Endometrial microvascular endothelial cells (primary cell): ENCODE results near the gene KRT78. TPM values are rescaled to one million over a fixed set of nuclear protein-coding genes. Genes with fewer than 3 reads are reported as not detected.
"Not testable (repeated sequence)": the region's sequence is repeated elsewhere in the genome, so short reads cannot be mapped to it uniquely, and the experiment has no call there.

Experiments
- in situ Hi-C: cut with HindIII; loops from 2 replicates; pipeline ENCODE4 v1.10.0; 2017; ENCODE audit warnings: low sequenced_read_pairs, low pct_unique_long_range_greater_than_20kb; ENCODE audit errors: inconsistent ontology term
- total RNA-seq: library from RNA; depleted of rRNA; stranded (reverse); fragments of >200 nt; gene quantifications from one replicate; pipeline ENCODE4 v1.2.3, GENCODE V29; 2015; ENCODE audit errors: inconsistent ontology term

KRT78 gene
- total RNA-seq, 1 donor from 2014 or later: not detected

DNA sequence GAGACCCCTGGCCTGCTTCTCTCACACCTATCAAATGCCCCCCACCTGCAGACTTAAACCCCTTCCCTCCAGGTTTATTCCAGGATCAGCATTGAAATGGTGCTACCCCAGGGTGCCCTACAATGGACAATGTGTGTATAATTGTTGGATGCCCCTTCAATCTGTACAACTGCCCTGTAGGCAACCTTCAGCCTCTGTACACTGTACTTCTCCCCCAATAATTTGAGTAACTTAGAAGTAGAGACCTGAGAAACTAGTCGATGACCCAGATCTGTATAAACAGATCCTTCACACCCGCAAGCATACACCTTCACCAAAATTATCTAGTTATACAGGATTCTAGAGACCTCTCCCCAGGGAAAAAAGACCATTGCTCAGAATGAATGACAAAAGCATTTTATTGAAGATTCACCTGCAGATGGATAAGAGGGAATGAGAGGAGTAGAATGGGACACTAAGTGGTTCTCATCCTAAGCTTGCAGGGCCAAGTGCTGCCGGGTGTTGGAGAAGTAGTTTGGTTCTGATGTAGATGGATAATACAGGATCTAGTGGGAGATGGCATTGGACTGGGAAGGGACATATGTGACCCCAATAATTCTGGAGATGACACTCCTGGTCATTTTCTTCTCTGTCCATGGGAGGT is 42.5 kb downstream of the KRT78 start:
- in situ Hi-C loops: no loop called here

DNA sequence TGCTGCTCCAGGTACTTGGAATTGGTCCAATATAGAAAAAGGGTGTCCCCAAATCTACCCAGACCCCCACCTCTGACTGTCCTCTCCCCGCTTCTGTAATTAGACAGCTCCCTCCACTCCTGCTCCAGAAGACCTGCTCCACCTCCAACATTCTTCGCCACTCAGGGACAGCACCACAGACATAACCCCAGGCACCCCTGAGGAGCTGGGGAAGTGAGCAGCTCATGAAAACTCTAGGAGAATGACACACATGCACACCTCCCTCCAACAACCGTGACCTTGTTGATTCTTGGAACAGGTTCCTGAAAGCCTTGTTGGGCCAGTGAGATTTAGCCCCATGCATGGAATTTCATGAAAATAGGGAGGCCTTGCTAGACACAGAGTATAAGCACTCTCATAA is 43.1 kb downstream of the KRT78 start:
- in situ Hi-C loops: no loop called here

DNA sequence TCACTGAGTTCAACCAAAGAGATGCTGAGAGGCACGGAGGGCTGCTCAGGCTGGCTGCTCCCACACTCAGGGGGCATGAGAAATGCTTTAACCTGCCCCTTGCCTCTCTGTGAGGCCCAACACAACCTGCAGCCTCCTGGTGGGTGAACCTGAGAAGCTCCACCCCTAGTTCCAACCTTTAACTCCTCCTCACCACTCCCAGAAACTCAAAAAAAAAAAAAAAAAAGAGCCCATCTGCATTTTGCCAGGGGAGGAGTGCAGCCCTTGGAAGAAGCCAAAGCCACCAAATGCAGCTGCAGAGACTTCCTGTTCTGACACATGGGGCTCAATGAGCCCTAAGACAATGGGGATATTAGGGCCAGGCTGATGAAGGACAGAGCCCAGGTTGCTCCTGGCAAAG is 43.8 kb downstream of the KRT78 start:
- in situ Hi-C loops: no loop called here

DNA sequence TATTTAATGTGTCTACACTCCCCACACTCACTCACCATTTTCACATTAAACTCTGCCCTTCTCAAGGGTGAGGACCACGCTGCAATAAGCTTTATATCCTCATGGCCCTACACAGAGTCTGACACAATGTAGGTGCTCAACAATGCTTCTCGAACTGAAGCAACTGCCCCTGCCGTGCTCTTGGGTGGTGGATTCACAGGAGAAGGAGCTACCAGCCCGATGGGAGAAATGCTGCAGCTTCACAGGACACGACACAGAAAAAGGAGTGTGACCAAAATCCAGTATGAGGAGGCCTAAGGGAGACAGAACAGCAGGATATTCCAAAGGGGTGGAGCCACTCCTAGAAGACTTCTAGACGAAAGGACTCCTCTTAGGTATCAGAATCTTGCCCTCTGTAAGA is 46.4 kb downstream of the KRT78 start:
- in situ Hi-C loops: no loop called here

DNA sequence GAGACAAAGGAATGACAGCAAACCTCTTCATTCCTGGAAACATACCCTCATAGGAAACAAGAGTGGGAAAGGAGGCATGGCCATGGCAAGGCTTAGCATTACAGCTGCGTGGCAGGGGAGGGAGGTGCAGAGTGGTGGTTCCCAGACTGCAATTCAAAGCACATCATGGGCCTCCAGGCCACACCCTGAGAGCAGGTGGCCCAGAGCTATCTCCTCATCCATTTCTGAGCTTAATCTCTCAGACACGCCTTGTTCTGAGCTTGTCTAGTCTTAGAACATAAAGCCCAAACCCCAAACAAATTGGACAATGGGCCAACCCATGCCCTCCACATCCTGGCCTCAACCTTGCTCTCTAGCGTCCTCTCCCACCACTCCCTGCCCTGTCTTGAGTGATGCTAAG is 47.0 kb downstream of the KRT78 start:
- in situ Hi-C loops: no loop called here

DNA sequence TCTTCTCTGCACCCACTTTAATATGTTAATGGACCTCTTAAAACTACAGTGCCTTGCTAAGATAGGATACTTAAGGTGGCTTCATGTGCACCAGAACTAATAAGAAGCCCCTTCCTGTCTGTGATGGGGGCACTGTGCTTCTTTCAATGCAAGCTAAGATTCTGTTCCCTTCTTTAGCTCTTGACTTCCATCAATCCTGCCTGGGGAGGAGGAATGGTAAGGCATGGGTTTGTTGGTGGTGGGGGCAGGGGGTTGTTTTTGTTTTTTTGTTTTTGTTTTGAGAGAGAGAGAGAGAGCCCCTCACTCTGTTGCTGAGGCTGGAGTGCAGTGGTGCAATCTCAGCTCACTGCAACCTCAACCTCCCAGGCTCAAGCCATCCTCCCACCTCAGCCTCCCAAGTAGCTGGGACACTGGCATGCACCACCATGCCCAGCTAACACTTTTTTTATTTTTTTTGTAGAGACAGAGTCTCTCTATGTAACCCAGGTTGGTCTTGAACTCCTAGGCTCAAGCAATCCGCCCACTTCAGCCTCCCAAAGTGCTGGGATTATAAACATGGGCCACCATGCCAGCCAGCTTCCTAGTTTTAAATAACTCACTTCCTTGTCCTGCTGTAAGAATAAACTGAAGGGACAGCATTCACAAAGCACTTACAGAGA is 48.4 kb downstream of the KRT78 start:
- in situ Hi-C loops: no loop called here

DNA sequence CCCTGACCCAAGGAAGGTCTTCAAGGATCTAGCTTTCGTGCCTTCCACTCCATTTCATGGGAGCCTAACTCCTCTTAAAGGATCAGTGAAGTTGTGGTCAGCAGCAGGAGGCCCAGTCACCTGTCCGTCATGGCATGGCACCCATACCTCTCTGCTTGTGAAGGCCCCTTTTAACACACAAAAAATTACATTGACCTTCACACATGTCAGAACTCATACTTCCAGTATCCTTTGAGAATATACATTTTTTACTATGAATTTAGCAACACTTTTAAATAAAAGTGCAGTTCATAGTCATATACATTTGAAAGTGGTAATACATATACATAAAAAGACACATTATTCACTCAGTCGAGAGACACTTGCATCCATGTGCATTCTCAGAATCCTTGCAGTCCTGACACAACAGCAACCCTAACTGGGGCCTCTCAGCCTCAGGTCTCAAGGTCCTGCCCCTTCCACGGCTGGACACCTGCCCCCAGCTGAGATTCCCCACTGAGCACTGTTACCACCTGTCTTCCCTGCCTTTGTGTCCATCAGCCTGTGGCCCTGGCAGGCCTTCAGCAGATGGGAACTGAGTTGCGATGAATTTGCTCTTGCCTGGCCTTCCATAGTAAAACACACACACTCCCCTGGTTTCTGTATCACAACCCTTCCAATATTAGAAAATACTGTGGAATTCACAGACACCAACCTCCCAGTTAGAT is 49.1 kb downstream of the KRT78 start:
- in situ Hi-C loops: no loop called here

DNA sequence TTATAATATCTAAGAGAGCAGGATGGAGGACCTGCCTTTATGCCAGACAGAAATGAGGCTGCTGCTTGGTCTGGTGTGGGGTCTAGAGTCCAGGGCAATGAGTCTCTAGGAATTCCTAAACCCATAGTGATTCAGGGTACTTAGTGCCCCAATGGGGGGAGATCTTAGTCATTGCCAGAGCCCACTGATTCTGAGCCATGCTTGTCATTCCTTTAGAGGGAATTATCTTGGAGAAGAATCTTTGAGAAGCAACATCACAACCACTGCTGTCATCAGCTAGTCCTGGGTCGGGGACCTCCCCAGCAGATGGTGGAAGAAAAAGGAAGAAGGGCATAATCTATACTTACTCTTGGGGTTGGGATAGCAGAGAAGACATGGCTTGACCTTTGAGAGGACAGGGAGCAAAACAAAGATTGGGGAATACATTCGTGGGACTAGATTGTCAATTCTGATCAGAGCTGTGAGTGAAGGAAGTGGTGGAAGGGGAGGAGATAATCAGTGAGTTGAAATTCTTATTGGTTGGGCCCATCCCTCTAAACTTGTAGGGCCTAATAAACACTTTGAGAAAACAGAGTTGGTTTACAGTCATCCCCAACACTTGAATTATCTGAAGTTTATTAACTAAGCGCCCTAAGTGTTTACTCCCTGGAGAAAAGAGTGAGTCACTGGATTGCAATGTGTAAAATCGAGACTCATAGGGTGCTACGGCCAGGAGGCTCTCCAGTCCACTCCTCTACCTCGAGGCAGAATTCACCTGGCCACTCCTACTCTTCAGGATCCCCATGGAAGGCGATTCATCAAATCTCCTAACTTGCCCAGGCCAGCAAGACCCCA is 49.9 kb downstream of the KRT78 start:
- in situ Hi-C loops: no loop called here

DNA sequence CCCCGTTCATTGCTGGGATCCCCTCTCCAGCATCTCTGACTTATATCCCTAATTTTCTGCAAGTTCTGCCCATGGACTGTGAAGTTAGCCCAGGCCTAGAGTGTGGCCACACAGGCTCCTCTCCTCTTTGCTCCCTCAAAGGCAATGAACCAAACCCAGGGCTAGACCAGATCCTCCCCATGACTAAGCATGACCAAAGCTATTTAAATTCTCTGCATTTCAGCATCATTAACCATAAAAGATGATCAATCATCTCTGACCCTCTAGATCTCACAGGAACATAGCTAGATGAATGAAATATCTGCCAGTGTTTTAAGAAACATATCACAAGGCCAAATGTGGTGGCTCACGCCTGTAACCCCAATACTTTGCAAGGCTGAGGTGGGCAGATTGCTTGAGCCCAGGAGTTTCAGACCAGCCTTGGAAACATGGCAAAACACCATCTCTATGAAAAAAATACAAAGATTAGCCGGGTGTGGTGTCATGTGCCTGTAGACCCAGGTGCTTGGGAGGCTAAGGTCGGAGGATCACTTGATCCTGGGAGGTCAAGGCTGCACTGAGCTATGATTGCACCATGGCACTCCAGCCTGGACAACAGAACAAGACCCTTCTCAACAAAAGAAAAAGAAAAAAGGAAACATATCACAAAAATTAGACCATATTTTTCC is 50.7 kb downstream of the KRT78 start:
- in situ Hi-C loops: no loop called here

DNA sequence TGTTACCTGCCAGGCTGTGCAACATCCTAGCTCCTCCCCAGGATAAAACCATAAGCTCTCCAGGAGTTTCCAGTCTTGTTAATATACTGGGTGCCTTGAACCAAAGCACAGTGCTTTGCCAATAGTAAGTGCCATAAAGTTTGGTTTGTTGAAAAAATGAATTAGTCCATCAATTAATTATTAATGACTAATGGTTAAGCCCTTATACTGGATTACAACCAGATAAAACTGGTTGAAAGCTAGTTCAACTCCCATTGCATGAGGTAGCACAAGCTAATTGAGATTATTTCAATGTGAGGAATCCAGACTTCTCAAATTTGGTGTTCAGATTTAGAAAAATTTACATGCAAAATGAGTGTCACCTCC is 51.3 kb downstream of the KRT78 start:
- in situ Hi-C loops: no loop called here

DNA sequence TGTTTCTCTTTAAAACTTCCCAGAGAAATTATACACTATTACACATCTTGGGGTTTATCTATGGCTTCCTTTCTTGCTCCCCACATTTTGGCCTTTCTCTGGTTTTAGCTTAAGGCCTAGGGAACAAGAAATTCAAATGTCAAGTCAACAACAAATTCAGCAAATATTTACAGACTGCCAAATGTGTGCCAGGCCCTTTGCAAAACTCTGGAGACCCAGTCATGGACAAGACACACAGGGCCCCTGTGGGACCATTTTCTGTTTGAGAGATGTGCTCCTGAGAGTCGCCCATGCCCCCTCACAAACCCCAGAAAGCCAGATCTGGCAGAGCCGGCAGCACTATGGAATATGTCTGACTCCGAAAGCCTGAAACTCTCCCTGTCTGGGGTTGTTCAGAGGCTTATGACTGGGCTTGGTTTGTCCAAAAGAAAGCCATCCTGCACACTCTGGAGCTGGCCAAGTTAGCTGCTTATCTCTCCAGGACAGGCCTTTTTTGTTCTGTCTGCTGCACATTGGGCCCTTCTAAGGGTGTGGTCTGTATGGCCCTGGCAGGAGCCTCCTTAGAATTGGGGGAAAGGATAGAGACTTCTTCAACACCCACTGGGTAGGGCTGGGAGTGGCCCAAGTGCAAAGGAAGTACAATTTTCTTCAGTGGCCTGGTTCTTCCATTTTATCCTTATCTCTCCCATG is 51.8 kb downstream of the KRT78 start:
- in situ Hi-C loops: no loop called here

DNA sequence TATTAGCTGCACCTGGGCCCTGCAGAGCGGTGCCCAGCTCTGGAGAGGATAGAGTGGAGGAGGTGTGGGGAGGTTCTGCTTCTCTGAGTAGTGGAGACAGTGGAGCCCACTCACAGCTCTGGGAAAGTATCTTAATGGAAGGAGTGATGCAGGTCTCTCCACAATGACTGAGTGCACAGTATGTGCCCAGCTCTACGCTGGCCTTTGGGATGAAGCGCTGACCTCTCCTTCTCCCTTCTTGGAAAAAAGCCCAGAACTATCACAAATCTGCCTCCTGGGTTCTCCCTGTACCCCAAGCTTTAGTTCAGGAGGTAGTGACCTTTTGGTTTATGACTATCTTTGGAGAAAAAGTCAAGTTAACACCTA is 52.4 kb downstream of the KRT78 start:
- in situ Hi-C loops: no loop called here

DNA sequence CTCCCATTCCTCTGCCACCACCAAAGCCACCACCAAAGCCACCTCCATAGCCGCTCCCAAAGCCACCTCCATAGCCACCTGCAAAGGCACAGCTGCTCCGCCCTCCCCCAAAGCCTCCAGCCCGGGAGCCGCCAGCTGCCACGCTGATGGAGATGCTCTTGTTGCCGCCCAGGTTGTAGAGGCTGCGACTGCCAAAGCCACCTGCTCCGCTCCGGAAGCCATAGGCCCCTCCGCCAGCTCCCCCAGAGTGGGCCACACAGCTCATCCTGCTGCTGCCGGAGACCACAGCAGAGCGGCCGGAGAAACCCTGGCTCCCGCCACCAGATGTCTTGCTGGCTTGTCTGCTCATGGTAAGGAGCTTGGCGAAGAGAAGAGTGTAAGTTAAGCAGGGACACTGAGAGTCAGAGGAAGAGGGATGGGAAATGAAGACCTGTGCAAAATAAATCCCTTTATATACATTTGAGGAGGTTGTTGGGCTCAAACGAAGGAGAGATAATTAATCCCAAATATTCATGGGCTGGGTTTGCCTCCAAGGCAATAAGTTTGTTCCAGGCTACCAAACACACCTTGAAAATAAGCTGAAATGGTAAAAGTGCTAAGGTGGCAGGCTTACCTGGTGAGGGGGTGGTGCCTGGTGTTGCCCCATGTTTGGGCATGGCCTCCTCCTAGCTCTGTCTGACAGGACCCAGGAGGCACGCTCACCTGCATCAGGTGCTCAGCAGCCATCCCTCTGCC is 52.9 kb downstream of the KRT78 start, which contains the start of gene KRT3:
KRT3 (minus strand) TSS at position 424 of the 735 bp plus-strand sequence; CDS start at position 349, 75 bp downstream.
- in situ Hi-C loops: no loop called here

DNA sequence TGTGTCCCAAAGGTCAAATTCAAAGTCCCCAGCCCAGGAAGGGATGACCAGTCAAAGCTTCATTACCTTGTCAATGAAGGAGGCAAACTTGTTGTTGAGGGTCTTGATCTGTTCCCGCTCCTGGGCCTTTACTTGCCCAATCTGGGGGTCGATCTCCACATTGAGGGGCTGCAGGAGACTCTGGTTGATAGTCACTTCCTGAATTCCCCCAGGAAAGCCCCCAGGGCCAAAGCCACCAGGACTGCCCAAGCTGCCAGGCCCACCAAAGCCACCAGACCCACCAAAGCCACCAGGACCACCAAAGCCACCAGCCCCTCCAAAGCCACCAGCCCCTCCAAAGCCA is 53.5 kb downstream of the KRT78 start:
- in situ Hi-C loops: not testable (repeated sequence)

DNA sequence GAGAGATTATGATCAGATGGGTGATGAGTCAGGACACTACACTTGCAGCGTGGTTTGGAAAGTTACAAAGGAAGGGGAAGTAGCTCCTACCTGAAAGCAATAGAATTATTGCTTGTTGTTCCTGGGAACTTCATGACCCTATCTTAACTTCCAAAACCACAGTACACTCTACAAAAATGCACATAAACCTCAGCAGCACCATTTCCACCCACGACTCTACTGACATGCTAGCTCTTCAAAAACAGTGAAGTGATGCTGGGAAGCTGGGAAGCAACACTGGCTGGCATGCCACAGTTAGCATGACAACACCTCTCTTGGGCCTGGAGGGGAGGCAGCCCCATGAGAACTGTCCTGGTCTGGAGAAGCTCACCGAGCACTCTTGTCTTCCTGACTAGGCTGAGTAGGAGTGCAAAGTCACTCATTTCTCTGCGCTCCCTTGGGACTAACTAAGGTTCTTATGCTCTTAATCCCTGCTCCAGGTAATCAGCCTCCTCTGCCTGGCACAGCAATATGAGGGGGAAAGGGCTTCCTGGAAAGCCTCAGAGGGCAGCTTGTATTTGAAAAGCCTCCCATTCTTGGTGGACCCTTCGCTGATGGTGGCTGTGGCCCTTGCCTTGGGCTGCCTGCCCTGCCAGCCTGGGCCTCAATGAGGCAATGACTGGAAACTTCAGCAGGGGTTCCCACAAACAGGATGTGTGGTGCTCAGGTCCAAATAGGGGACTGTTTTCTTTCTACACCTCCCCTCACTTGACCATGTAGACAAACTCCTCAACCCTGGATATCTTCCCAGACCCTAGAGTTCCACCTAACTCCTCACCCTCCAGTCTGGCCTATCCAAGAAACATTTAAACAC is 54.1 kb downstream of the KRT78 start:
- in situ Hi-C loops: no loop called here

DNA sequence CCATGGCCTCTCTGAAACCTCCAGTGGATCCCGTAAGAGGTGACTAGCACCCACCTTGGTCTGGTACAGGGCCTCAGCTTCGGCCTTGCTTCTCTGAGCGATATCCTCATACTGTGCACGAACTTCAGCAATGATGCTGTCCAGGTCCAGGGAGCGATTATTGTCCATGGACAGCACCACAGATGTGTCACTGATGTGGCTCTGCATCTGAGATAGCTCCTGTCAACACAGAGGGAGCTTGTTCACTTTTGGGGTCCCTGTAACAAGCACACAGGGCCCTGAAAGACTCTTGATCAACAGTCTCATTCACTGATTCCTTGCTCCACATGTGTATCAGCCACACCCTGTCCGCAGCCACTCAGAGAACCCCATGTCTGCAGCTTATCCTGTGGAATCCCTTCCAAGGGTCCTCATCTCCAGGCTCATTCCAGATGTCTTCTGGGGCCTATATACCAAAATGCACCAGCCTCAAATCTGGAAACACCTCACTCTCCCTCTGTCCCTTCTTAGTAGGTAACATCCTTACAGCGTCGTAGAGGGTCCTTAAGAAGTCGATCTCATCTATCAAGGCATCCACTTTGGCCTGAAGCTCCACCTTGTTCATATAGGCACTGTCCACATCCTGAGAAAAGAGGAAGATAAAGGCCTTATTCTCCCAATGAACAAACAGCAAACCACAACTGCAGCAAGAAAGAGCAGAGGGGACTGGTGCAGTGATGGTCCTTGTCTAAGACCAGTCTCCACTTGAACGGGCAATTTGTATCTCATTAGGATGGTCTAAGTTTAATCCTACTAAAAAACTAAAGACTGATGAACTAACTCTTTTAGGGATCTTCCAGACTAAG is 56.4 kb downstream of the KRT78 start:
- in situ Hi-C loops: no loop called here
